NK-92 (cell line): Measurements from ENCODE around the gene EFHD1.
"Not testable (repeated sequence)": the region's sequence is repeated elsewhere in the genome, so short reads cannot be mapped to it uniquely, and the experiment has no call there.

Source experiments
- DNase-seq: peaks from one replicate; lab custom pipeline; 2025; ENCODE audit not compliant: unreplicated experiment; lab: John Stamatoyannopoulos, UW

EFHD1 gene

GRCh38 chr2:232647261-232647660 lies 13.9 kb downstream of the EFHD1 start:
- DNase-seq = no peak

- no peak for DNase-seq
Measured at GRCh38 chr2:232649033-232649432, 15.6 kb downstream of the EFHD1 start.

GRCh38 chr2:232652505-232652851 lies 19.1 kb downstream of the EFHD1 start:
- no peak for DNase-seq

- DNase-seq = no peak
Measured at GRCh38 chr2:232653441-232653840, 20.0 kb downstream of the EFHD1 start.

DNA sequence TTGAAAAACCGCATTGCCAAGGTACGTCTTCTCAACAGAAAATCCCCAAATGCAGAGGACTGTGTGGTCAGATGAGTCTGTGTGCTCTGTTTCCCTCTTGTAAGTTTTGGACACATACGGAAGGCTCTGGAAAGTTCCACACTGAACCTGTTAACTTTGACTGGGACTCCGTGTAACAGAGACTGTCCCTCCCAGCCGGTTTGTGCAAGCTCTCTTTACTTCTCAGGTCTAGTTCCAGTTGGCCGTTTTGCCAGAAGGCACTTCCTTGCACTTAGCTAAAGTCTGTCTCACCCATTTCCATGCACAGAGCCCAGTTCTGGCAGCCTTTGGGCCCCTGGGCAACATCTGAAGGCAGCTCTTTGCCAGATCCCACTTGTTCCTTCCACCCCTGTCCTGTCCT lies 22.0 kb downstream of the EFHD1 start:
- no peak for DNase-seq

GRCh38 chr2:232658217-232658785 lies 24.9 kb downstream of the EFHD1 start:
- no peak for DNase-seq

- no peak for DNase-seq
Measured at GRCh38 chr2:232659359-232659758, 26.0 kb downstream of the EFHD1 start.

DNA sequence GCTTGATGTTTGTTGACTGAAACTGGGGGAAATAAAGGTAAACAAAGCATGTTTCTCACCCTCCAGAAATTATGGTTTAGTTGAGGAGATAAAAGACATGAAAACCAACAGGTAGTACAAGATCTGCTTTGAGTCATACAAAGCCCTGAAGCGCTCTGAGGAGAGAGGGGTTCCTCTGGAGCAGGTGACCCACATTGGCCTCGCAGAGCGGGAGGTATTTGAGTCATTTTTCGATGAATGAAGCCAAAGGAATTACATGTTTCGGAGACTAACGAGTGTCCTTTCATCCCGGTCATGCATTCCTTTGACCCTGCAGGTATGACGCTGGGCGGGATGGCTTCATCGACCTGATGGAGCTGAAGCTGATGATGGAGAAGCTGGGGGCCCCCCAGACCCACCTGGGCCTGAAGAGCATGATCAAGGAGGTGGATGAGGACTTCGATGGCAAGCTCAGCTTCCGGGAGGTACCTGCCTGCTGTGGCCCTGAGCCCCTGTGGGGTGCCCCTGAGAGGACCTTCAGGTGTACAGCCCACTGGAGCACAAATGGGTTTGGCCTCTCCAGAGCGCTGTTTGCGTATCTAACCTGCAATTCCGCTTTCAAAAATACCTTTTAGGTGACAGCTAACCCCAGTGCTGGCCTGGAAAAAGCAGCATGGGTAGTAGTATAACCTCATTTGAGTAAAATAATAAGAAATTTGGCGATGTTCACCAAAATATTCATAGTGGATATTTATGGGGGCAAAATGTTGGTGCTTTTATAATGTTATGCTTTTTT lies 29.3 kb downstream of the EFHD1 start:
- no peak for DNase-seq

- DNase-seq = no peak
Measured at GRCh38 chr2:232666051-232666805, 32.8 kb downstream of the EFHD1 start.

GRCh38 chr2:232667989-232668583 lies 34.7 kb downstream of the EFHD1 start:
- no peak for DNase-seq

- DNase-seq = no peak
Measured at GRCh38 chr2:232668805-232669444, 35.5 kb downstream of the EFHD1 start.

DNA sequence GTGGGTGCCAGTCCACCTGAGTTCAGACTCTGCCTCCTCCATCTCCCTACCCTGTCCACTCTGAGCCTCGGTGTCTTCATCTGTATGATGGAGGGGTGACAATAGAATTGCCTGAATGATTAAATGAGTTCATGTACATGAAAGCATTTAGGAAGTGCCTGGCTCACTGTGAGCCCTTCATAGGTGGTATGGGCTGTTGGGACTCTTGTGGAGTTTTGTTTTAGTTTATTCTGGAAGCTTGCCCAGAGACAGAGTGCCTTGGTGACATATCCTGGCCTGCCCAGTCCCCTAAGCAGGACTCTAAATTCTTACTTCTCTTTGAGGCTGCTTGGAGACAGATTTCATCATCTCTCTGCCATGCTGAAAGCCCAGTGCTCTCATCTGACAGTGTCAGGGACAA lies 39.2 kb downstream of the EFHD1 start:
- no peak for DNase-seq

- DNase-seq = no peak
Measured at GRCh38 chr2:232674491-232674890, 41.1 kb downstream of the EFHD1 start.

GRCh38 chr2:232675381-232675780 lies 42.0 kb downstream of the EFHD1 start:
- DNase-seq = no peak

GRCh38 chr2:232680006-232680405 lies 46.6 kb downstream of the EFHD1 start:
- DNase-seq = no peak

DNA sequence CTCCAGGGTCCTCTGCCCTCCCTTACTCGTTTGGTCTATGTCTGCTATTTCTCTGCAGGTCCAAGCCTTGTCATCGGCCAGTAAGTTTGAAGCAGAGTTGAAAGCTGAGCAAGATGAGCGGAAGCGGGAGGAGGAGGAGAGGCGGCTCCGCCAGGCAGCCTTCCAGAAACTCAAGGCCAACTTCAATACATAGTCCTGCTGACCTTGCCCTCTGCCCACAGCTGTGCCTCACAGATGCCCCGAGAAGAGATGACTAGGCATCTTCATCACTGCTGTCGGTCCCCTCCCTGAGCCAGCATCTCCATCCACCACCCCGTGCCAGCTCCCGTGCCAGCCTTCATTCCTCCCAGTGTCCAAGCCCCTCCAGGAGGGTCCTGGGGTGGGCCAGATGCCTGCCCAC lies 48.1 kb downstream of the EFHD1 start:
- DNase-seq = no peak

GRCh38 chr2:232683368-232683767 lies 50.0 kb downstream of the EFHD1 start:
- DNase-seq = no peak

DNA sequence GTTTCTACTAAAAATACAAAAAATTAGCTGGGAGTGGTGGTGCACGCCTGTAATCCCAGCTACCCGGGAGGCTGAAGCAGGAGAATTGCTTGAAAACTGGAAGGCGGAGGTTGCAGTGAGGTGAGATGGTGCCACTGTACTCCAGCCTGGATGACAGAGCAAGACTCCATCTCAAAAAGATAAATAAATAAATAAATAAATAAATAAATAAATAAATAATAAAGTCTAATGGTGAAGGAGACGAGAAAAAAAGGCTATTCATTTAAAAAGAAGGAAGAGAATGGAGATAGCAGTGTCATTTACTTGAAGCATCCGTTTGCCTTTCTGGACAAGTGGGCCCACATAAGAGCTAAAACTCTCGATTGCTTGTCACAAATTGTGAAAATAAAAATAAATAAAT lies 52.0 kb downstream of the EFHD1 start:
- DNase-seq = not testable (repeated sequence)

- no peak for DNase-seq
Measured at GRCh38 chr2:232687382-232688160, 54.2 kb downstream of the EFHD1 start.

GRCh38 chr2:232688201-232688600 lies 54.8 kb downstream of the EFHD1 start:
- no peak for DNase-seq
